ENCODE data around the gene TENT4A.

GRCh38 chr5:6788439-6788838 is 75.2 kb downstream of the TENT4A start:
- TF ChIP-seq, protein P1, sequence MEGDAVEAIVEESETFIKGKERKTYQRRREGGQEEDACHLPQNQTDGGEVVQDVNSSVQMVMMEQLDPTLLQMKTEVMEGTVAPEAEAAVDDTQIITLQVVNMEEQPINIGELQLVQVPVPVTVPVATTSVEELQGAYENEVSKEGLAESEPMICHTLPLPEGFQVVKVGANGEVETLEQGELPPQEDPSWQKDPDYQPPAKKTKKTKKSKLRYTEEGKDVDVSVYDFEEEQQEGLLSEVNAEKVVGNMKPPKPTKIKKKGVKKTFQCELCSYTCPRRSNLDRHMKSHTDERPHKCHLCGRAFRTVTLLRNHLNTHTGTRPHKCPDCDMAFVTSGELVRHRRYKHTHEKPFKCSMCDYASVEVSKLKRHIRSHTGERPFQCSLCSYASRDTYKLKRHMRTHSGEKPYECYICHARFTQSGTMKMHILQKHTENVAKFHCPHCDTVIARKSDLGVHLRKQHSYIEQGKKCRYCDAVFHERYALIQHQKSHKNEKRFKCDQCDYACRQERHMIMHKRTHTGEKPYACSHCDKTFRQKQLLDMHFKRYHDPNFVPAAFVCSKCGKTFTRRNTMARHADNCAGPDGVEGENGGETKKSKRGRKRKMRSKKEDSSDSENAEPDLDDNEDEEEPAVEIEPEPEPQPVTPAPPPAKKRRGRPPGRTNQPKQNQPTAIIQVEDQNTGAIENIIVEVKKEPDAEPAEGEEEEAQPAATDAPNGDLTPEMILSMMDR (IDR thresholded peaks at IDR 0.05) = no peak
- no peak for TF ChIP-seq POLR2A (IDR thresholded peaks at IDR 0.05)
